GM18873 (cell line): Measurements from ENCODE around the gene KIT.

Experiments used
- ATAC-seq: cut with Tn5 transposase; IDR thresholded peaks from one replicate; pipeline ENCODE4 v1.9.1; 2021; ENCODE audit warnings: mild to moderate bottlenecking, moderate library complexity, moderate number of reproducible peaks; ENCODE audit not compliant: unreplicated experiment, low FRiP score

Gene KIT

DNA sequence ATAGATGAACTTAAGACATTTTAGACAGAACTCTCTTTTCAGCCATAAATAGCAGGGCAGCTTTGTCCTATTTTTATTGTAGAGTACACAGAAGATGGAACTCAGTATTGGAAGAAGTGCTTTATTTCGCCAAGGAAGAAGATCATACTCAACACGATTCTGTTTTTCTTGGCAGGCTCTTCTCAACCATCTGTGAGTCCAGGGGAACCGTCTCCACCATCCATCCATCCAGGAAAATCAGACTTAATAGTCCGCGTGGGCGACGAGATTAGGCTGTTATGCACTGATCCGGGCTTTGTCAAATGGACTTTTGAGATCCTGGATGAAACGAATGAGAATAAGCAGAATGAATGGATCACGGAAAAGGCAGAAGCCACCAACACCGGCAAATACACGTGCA lies 37.6 kb downstream of the KIT start:
- no peak for ATAC-seq

DNA sequence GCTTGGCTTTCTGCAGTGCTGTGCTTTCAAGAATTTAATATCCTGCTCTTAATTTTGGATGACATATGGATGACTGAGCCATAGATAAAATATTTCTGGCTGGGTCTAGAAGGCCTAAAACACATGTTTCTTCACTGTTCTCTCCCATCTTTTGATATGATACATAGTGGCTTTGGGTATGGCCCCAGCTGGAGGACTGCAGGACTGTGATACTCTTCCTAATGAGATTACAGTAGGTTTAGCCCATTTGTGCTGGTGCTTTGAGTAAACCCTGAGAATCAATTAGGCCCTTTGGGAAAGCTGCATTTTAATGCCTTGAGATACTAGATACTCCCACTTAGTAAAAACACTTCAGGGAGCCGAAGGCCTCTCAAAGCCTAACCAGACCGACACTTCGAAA lies 38.0 kb downstream of the KIT start:
- no peak for ATAC-seq

DNA sequence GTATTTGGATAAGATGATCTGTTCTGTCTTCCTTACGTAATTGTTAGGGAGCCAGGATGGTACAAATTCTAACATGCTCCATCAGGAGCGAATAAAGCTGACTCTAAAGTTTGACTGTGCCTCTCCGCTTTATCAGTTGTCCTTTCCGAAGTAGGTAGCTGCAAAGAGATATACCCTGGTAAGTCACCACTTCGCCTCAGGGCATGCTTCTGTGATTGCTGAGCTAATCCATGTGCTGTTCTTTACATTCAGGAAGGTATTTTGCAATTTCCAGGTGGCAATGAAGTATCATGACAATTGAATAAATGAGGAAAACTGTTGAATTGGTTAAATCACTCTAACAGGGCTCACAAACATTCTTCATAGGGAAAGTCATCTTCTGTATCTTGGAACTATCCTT lies 38.9 kb downstream of the KIT start:
- no peak for ATAC-seq

DNA sequence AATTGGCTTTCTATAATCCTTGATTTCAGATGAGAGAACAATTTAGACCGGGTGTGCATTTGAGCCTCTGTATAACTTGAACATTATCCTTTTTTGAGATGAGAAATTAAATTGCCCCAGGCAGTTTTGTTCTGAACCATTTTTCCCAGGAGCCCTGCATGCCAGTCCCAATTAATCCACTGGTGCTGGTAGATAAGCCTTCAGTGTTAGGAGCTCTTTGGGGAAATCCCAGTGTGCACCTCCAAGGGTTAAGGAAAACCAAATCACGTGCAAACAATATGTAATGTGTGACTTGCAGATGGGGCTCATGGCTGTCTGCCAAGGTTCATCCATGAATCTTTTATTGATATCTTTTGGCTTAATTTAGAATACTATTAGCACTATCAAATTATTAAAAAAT lies 43.2 kb downstream of the KIT start:
- ATAC-seq, result no peak

DNA sequence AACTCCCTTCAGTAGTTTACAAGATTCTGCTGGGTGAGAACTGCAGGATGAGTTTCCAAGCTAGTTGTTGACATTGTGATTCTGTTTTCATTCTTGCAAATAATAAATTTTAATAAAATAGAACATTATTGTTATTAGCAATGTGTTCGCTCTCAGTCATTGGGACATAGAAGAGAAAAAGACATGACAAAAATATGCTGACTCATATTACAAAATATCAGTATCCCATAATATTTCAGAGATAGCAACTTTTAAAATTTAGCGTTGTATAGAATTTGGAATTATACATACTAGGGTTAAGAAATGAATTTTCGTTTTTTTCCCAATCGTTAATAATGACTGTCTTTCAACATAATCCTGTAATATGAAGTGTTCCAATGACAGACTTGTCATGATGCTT lies 45.4 kb downstream of the KIT start:
- no peak for ATAC-seq

DNA sequence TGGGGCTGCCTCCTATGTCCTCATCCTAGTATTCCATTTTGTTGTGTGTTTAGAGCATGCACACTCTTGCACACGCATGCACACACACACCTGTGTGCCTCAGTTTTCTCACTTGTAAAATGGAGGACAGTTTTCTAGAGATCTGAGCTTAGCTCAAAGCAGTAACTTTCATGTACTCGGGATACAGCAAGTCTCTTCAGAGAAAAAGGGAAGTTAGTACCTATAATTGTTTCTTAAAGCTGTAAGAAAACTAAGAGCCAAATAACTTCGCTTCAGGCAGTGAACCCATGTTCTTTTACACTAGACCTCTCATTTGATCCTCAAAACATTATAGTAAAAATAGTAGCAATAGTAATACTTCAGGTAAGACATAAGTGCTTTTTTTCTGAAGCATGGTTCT lies 49.6 kb downstream of the KIT start:
- no peak for ATAC-seq

DNA sequence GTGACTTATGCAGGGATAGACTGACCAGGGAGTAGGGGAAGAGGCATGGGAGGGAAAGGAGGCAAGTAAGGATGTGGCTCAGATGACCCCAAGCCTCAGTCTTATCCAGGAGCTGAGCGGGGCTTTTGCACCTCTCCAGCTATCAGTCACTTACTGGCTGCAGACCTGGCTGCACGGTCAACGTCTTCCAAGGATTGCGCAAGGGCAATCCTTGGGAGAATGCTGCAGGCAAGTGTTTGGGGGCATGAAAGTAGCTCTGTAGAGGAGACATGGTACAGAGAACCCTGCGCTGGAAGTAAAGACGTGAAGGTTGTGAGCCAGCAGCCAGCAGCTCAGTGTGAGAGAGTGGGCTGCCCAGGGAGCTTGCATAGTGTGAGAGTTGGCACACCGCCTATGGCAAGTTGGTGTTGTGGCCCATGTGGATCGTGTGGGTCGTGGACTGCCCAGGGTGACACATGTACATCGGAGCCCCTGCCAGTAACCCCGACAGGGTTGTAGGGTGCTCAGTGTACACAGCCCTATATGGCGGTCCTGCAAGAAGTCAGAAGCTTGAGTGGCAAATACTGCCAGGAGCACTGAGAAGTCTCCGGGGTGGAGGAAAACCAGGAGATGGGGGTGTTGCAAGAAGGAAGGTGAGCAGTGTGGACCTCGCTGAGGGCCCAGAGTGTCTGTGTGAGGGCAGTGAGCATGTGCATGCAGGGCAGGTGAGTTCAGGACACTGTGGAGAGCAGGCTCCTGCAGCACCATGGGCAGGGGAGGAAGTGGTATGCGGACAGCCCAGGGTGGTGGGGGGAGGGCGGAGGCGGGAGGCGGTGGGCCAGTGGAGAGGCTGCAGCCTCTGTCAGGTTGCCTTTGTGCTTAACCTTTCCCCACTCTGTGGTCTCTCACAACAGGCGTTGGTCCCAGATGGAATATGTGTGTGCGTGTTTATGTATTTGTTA lies 50.9 kb downstream of the KIT start:
- no peak for ATAC-seq

DNA sequence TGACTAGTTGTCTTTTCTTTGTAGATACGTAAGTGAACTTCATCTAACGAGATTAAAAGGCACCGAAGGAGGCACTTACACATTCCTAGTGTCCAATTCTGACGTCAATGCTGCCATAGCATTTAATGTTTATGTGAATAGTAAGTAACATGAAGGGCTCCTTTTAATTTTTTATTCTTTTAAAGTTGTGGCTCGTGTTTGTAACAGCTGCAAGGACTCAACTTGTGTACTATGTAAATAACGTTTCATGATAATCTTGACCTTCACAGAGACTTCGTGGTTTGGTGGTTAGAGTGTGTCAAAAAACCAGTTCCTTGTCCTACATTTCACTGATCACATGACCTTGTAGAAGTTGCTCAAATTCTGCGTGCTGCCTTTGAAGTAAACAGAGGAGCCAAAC lies 51.6 kb downstream of the KIT start:
- ATAC-seq, result no peak

DNA sequence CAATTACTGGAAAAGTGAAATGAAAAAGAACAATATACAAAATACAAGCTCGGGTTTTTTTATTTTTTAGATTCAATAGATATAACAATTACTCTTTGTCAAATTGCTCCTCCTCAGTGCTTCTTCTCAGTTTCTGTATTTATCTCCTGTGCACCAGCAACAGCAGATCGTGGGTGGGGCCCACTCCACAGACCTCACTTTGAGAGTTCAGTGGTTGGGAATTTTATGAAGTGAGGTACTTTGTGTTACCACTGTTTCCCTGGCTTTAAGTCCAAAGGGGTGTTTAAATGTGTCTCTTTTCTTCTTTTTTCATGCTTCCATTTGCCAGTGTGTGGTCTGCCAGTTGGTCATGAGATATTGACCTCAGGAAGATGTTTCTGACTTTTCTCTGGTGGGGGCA lies 54.4 kb downstream of the KIT start:
- no peak for ATAC-seq

DNA sequence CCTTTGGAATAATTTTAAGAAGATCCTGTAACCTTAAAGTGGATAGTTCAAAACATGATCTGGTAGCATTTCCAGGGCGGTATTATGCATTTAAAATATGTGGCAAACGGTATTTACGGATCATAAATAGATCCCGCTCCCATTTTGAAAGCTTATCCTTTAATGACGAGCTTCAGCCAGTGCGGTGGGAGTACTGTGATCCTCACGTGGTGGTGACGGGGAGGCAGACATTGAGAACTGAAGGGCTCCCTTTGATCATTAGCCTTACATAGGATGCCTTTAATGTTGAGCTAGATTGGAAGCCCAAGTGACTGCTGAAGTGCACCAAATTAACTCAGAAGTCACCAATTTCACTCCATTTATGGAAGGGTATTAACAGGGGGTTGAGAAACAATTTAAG lies 56.9 kb downstream of the KIT start:
- ATAC-seq, result no peak

DNA sequence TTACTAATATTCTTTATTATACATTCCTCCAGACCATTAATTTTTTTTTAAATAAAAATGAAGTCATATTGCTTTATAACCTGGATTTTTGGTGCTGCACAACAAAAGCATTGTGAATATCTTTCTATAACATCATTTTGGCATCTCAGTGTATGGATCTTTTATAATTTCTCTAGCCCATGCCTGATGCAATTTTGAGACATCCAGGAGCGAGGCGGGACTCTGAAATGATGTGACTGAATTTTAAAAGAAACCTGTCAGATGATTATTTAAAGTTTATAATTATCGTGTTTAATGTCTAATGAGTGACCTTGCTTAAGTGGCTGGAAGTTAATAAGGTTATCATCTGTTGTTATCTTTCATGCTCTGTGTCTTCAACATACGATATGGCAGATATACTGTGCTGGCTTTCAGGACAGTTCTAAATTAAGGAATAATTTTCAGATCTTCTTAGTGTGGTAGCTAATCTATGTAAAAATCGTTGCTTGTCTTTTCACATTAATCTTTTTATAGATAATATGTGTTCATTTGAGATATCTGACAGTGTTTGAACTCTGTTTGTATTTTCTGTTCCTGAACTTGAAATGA lies 58.8 kb downstream of the KIT start:
- ATAC-seq, result no peak

DNA sequence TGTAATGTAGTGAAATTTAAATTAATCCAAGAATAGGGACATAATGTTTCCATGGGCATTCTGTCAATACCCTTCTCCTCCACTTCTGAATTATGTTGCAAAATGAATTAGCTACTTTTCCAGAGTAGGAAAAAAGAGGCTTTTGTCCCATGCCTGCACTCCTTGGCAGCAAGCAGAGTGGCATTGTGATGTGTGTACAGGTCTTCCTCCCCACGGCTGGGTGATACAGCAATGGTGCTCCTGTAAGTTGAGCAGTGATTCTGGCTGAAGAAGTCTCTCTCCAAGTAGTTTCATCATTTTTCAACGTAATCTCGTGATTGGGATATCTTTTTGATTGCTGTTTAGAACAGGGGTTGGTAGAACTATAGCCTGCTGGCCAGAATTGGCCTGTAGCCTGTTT lies 59.9 kb downstream of the KIT start:
- no peak for ATAC-seq

DNA sequence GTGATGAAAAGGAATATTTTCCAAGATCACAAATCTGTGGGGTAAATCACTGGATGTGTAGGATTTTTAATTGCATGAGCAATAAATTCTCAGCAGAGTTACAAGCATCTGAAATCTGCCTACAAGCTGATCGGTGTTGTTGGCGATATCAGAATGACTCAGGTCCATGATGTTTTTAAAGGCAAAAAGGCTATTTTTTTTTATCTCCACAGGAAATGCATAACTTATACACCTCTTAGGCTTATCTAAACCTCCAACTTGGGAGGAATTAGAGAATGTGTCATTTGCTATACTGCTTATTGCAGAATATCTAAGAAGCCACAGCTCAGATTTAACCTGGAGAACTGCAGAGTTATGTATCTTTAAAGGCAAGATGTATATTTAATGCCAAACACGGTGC lies 61.6 kb downstream of the KIT start:
- no peak for ATAC-seq

DNA sequence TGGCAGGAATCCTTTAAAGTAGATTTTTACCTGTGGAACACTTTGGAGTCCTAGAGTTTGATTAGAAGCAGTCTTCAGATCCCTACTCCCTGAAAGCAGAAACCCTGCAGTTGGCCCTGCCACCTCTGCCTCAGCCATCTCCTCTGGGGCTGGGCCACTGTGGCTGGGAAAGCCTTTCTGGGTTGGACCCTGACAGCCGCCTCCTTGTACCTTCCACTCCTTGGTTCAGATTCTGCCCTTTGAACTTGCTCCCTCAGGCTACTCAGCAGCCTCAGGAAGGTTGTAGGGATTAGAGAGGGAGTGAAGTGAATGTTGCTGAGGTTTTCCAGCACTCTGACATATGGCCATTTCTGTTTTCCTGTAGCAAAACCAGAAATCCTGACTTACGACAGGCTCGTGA lies 65.5 kb downstream of the KIT start:
- no peak for ATAC-seq

DNA sequence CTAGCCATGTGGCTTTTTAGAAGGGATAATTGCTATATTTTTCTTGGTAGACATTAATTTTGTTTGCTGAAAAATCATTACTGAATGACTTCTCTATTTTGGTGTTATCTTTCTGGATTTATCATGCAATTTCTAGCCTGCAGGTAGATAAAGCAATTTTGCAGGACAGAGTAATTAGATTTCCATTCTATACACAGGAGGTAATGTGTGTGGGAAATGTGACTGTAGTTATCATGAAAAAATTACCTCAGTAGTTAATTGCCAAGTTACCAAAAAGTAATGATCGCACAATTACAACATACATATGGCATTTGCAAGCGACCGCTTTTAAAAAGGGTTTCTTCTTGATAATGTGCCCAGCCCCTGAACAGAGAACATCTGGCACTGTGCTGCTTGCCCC lies 66.1 kb downstream of the KIT start:
- ATAC-seq, result no peak

DNA sequence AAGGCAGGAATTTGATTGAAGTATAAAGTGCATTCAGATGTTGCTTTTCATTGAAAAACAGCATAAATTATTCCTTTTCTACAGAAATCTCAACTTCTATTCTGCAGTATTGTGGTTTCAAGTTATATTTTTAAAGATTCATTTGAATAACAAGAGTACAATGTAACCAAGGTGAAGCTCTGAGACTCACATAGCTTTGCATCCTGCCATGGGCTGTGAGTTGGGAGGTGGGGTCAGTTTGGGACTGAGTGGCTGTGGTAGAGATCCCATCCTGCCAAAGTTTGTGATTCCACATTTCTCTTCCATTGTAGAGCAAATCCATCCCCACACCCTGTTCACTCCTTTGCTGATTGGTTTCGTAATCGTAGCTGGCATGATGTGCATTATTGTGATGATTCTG lies 69.2 kb downstream of the KIT start:
- peak; percentile 21 for ATAC-seq

DNA sequence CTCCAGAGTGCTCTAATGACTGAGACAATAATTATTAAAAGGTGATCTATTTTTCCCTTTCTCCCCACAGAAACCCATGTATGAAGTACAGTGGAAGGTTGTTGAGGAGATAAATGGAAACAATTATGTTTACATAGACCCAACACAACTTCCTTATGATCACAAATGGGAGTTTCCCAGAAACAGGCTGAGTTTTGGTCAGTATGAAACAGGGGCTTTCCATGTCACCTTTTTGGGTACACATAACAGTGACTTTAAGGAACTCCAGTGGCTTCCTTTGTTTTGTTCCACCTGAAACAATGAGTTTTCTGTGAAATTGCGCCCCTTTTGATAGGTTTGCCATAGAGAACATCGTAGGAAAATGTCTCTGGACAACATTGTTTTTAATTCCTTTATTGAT lies 69.6 kb downstream of the KIT start:
- ATAC-seq, result peak; percentile 63

DNA sequence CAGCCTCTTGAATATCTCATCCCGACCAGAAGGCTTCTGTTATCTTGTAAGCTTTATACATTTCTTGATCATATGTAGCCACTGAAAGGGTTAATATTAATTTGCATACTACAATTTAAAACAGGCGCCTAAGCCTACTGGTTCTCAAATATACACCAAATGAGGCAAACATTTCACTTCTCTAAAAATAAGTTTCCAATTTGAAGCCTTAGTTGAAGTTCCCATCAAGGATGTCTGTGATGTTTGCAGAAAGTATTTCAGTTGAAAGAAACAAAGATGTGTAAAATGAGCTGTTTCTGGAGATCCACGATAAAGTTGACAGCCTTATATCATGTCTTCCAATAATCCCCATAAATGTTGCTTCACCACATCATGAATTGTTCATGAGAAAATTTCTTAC lies 70.6 kb downstream of the KIT start:
- ATAC-seq, result no peak

DNA sequence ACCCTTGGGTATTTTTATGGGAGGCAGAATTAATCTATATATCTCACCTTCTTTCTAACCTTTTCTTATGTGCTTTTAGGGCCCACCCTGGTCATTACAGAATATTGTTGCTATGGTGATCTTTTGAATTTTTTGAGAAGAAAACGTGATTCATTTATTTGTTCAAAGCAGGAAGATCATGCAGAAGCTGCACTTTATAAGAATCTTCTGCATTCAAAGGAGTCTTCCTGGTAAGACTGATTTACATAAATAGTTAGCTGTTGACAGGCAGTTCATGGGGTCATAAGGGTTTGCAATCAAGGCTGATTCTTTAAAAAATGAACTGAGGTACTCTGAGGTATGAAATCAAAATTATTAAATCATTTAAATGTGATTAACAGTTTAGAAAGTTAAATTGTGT lies 71.5 kb downstream of the KIT start:
- ATAC-seq, result no peak

DNA sequence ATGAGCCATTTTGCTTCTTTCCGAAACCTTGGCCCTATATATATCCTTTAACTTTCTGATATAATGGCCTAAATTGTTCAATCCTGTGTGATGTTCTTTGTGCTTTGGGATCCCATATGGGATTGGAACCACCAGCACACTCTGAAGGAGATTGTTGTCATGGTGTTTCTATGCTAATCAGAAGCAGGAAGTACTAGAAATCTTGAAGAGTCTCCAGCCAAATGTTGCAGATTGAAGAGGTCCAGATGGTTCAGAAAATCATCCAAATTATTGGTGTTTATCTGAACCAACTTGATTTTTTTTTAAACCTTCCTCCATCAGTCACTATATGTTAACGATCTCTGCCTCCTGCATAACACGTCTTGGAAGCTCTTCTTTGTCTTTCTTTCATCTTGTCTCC lies 72.8 kb downstream of the KIT start:
- ATAC-seq, result no peak

DNA sequence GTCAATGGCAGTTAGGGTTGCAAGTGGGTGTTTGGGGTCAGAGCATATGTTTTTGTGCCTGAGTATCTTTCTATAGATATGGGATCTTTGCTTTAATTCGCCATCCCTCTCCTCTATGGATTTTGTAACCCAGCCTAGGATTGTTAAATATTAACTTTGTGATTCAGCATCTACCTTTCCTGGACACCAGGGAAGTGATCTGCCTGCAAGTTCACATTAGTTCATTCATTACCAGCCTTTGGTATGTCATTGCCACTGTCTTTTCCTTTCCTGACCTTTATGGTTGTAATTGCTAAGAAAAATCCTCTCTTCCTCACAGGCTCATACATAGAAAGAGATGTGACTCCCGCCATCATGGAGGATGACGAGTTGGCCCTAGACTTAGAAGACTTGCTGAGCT lies 73.8 kb downstream of the KIT start:
- no peak for ATAC-seq

DNA sequence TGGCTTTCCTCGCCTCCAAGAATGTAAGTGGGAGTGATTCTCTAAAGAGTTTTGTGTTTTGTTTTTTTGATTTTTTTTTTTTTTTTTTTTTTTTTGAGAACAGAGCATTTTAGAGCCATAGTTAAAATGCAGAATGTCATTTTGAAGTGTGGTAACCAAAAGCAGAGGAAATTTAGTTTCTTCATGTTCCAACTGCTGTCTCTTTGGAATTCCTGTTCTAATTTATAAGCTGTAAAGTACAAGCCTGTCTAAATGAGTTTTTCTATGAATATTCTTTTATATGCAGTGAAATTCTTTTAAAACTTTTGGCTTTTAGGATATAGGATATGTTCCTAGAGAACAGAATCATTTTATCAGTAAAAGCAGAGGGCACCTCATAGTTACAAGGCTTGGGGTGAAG lies 74.2 kb downstream of the KIT start:
- no peak for ATAC-seq
